ENCODE results near the gene RIMBP2.

Gene RIMBP2

DNA sequence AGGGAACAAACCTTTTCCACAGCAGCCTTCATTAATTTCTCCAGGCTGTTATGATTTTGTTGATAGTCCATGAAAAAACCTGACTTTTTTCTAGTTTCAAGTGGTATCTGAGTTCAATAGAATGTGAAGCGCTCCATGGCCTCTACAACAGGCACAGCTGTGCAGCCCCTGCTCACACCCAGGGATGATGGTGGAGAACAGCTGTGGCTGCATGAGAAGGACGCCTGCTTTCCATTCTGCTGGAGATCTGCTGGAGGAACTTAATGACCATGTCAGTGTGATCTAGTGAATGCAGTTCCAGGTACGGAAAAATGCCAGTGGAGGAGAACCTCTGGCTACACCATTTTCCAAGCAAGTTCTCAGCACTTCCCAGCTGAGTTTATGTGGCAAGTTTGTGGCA lies 297.8 kb downstream of the RIMBP2 start:
- no peak for DNase-seq (ENCODE audit: low read depth in 2 of 2)
- H3K4me3 ChIP-seq (replicated peaks in 1 of 2; ENCODE audit: low read depth in 2 of 2, low read length in 2 of 2), result no peak overlapping the region
- TF ChIP-seq, protein P1, sequence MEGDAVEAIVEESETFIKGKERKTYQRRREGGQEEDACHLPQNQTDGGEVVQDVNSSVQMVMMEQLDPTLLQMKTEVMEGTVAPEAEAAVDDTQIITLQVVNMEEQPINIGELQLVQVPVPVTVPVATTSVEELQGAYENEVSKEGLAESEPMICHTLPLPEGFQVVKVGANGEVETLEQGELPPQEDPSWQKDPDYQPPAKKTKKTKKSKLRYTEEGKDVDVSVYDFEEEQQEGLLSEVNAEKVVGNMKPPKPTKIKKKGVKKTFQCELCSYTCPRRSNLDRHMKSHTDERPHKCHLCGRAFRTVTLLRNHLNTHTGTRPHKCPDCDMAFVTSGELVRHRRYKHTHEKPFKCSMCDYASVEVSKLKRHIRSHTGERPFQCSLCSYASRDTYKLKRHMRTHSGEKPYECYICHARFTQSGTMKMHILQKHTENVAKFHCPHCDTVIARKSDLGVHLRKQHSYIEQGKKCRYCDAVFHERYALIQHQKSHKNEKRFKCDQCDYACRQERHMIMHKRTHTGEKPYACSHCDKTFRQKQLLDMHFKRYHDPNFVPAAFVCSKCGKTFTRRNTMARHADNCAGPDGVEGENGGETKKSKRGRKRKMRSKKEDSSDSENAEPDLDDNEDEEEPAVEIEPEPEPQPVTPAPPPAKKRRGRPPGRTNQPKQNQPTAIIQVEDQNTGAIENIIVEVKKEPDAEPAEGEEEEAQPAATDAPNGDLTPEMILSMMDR (IDR thresholded peaks at IDR 0.05; ENCODE audit: low read depth, low read length), result no peak

DNA sequence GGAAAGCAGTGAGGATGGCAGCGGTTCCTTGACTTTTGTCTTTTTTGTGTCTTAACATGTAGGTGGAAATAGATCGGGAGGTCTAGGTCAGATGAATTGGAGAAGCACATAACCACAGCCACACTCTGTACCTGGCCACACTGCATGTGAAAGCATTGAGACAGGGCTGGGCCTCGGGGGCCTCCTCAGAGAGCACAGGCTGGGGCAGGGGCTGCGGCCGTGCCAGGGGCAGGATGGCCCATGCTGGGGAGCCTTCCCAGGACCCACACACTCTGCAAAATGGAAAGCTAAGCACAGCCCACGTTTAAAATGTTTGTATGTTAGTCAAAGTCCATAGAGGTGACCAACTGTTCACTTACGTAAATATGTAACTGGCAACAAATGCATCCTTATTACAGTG lies 301.7 kb downstream of the RIMBP2 start:
- TF ChIP-seq, protein P1 (IDR thresholded peaks at IDR 0.05; ENCODE audit: low read depth, low read length), result no peak
- no peak overlapping the region for H3K4me3 ChIP-seq (replicated peaks in 1 of 2; ENCODE audit: low read depth in 2 of 2, low read length in 2 of 2)
- no peak for DNase-seq (ENCODE audit: low read depth in 2 of 2)

DNA sequence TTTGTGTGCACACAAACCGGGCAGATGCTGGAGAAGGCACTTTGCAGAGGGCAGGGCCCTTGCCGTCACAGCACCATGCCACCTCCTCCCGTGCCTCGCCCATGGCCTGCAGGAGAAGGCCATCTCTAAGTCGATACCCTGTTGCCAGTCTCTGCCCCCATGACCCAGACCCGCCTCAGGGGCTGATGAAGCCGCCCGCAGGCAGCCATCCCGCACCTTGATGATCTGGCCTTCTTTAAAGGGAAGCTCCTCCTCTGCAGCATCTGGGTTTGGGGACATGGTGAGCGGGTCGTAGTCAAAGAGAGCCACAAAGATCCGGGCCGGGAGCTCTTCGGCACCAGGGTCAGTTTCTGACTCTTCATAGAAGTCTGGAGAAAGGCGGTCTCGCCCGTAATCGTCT lies 302.2 kb downstream of the RIMBP2 start:
- TF ChIP-seq, protein P1 (IDR thresholded peaks at IDR 0.05; ENCODE audit: low read depth, low read length), result no peak

DNA sequence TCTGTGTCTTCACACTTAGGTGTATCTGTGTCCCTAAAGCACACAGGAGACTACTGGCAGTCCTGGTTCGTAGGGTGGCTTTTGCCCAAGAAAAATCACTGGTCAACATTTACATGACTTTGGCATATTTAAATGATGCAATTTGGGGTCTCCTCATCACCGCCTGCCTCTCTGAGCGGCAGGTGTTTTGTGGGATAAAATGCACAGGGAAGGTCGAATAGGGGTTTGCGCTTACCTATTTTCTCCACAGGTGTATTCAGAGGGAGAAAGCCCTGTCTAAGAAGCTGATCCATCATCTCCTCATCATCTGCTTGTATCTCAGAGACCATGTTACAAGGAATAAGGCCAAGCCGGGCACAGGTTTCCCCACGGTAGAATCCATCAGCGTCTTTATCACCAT lies 303.7 kb downstream of the RIMBP2 start:
- H3K4me3 ChIP-seq (replicated peaks in 1 of 2; ENCODE audit: low read depth in 2 of 2, low read length in 2 of 2), result no peak overlapping the region
- TF ChIP-seq, protein P1 (IDR thresholded peaks at IDR 0.05; ENCODE audit: low read depth, low read length), result no peak
- no peak for DNase-seq (ENCODE audit: low read depth in 2 of 2)

More for the DNA sequence above, 302.2 kb downstream of the RIMBP2 start:
- no peak for DNase-seq (ENCODE audit: low read depth in 2 of 2)
- no peak overlapping the region for H3K4me3 ChIP-seq (replicated peaks in 1 of 2; ENCODE audit: low read depth in 2 of 2, low read length in 2 of 2)

DNA sequence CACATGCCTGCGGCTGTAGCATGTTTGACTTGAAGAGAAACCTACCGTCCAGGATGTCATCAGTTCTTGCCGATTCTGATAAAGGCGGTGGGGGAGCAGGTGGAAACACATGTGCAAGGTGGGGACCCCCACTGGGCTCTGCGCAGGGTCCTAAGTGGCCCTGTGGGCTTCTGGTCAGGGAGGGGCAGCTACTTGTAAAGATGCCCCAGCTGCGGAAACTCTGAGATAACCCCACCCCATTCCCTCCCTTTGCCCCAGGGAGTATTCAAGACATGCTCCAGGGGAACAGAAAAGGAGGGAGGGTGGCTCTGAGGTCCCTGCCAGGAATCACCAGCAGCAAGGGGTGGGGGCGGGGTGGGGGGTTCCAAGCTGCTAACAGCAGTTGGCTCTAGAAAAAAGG lies 310.8 kb downstream of the RIMBP2 start:
- TF ChIP-seq, protein P1 (IDR thresholded peaks at IDR 0.05; ENCODE audit: low read depth, low read length), result no peak
- H3K4me3 ChIP-seq (replicated peaks in 1 of 2; ENCODE audit: low read depth in 2 of 2, low read length in 2 of 2), result no peak overlapping the region

DNA sequence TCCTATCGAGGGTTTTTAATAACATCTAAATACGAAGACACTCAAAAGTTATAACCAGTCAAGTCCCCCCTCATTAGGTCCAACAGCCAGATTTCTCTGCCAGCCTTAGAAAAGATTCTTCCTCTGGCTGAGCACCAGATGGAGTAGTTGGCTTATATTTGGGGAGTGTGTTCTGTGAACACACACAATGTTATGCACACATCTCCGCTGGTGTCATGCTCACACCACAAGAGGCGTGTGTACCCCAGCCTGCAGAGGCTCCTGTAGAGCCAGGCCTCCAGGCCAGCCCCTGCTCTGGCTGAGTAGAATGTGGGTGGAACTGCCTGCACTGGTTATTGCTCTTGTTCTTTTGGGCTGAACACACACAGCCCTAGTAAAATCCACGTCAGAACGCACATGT lies 314.4 kb downstream of the RIMBP2 start:
- no peak for DNase-seq (ENCODE audit: low read depth in 2 of 2)
- TF ChIP-seq, protein P1 (IDR thresholded peaks at IDR 0.05; ENCODE audit: low read depth, low read length), result no peak
- H3K4me3 ChIP-seq (replicated peaks in 1 of 2; ENCODE audit: low read depth in 2 of 2, low read length in 2 of 2), result no peak overlapping the region

More for the DNA sequence above, 310.8 kb downstream of the RIMBP2 start:
- no peak for DNase-seq (ENCODE audit: low read depth in 2 of 2)

DNA sequence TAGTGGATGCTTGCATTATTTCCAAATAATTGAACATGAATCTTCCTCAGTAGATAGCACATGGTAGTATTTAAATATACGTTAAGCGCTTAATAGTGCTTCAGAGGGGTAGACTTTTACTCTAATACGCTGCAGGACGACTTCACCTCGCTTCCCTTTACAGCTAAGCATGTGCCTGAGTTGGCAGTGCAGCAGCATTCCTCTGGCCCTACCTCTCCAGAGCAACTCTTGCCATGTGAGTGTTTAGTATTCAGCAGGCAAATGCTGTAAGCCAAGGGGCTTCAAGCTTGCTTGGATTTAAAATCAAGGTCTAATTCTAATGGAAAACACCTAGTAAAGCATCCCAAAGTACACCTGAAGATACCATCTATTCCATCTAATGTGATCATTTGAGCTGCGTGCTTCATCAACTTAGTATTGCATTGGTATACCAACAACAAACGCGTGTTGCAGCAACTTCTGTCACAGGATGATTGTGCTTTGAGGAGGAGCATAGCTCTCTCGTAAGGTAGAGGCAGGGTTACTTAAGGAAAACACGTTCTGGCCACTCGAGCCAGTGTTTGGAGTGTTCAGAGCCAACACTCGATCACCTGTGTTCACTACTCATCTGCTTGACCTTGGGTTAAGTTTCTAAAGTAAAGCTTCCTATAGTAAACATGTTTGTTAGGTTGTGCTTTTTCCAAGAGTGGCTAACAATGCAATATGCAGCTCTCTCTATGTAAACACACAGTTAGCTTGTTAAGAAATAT lies 317.8 kb downstream of the RIMBP2 start:
- H3K4me3 ChIP-seq (replicated peaks in 1 of 2; ENCODE audit: low read depth in 2 of 2, low read length in 2 of 2), result no peak overlapping the region
- DNase-seq (ENCODE audit: low read depth in 2 of 2), result no peak
- TF ChIP-seq, protein P1 (IDR thresholded peaks at IDR 0.05; ENCODE audit: low read depth, low read length), result no peak

All from cardiac fibroblast (primary cell).